AG09309 (cell line): ENCODE measurements around the gene EXOC4.

Experiments
- DNase-seq: peaks from one replicate; pipeline ENCODE4 v3.0.0-alpha.2; 2010; ENCODE audit warnings: low read depth
- H3K4me3 ChIP-seq: 2 replicates; pipeline ENCODE4 v1.5.1; 2011; ENCODE audit warnings: mild to moderate bottlenecking, low read depth, low read length, moderate library complexity; ENCODE audit not compliant: control insufficient read depth
- CTCF ChIP-seq: IDR thresholded peaks from 2 replicates; pipeline ENCODE4 v1.5.1; 2011; ENCODE audit warnings: mild to moderate bottlenecking, low read depth, low read length, inconsistent platforms; ENCODE audit not compliant: insufficient read depth, control insufficient read depth; ENCODE audit errors: missing control alignments

Gene EXOC4

GRCh38 chr7:133428876-133429275, 176.0 kb downstream of the EXOC4 start:
- H3K4me3 ChIP-seq = no peak overlapping the region
- no peak for DNase-seq
- TF ChIP-seq CTCF = no peak

GRCh38 chr7:133429371-133429770, 176.5 kb downstream of the EXOC4 start:
- TF ChIP-seq CTCF = no peak
- H3K4me3 ChIP-seq = no peak overlapping the region

GRCh38 chr7:133431134-133431724, 178.4 kb downstream of the EXOC4 start:
- TF ChIP-seq CTCF = no peak
- H3K4me3 ChIP-seq = no peak overlapping the region
- no peak for DNase-seq

More at GRCh38 chr7:133429371-133429770, 176.5 kb downstream of the EXOC4 start:
- DNase-seq = no peak

- no peak overlapping the region for H3K4me3 ChIP-seq
- no peak for TF ChIP-seq CTCF
- no peak for DNase-seq
Measured at GRCh38 chr7:133433165-133433812, 180.4 kb downstream of the EXOC4 start.

- no peak for DNase-seq
- TF ChIP-seq CTCF = peak; percentile 58
- H3K4me3 ChIP-seq = no peak overlapping the region
Measured at GRCh38 chr7:133434246-133434865, 181.5 kb downstream of the EXOC4 start.

GRCh38 chr7:133436014-133436428, 183.1 kb downstream of the EXOC4 start:
- TF ChIP-seq CTCF = no peak
- no peak overlapping the region for H3K4me3 ChIP-seq
- peak; percentile 70 for DNase-seq

- no peak for DNase-seq
- no peak overlapping the region for H3K4me3 ChIP-seq
- TF ChIP-seq CTCF = no peak
Measured at GRCh38 chr7:133437544-133437943, 184.7 kb downstream of the EXOC4 start.
